Liver (tissue), 3 donors: Measurements from ENCODE around the gene KLHDC7A.

Source experiments
- CTCF ChIP-seq: fragments of 150-350 bp; IDR thresholded peaks from 2 replicates; pipeline ENCODE4 v1.5.1; 2017; ENCODE audit warnings: improper control_type of control experiment, low read depth, low read length; ENCODE audit not compliant: missing input control
- EGR1 ChIP-seq, 2 donors: IDR thresholded peaks; 2 replicates each; pipeline ENCODE4 v1.6.1; 2016 to 2018; ENCODE audit warnings: antibody characterized with exemption in 2 of 2, low read depth in 2 of 2
- FOXA1 ChIP-seq: IDR thresholded peaks from 2 replicates; pipeline ENCODE4 v1.6.1; 2016; ENCODE audit warnings: antibody characterized with exemption
- GABPA ChIP-seq, 2 donors: IDR thresholded peaks in 1 of 2; conservative IDR thresholded peaks in 1 of 2; 2 replicates each; pipeline ENCODE4 v1.6.1; 2016; ENCODE audit warnings: antibody characterized with exemption in 2 of 2, mild to moderate bottlenecking in 1 of 2, moderate library complexity in 1 of 2
- JUND ChIP-seq, 2 donors: IDR thresholded peaks; 2 replicates each; pipeline ENCODE4 v1.6.1; 2016; ENCODE audit warnings: antibody characterized with exemption in 2 of 2
- MAX ChIP-seq: IDR thresholded peaks from 2 replicates; pipeline ENCODE4 v1.6.1; 2016; ENCODE audit warnings: antibody characterized with exemption
- RAD21 ChIP-seq, 2 donors: IDR thresholded peaks; 2 replicates each; pipeline ENCODE4 v1.6.1; 2016; ENCODE audit warnings: antibody characterized with exemption in 2 of 2, mild to moderate bottlenecking in 2 of 2
- TAF1 ChIP-seq: conservative IDR thresholded peaks from 2 replicates; pipeline ENCODE4 v1.6.1; 2016; ENCODE audit warnings: antibody characterized with exemption, mild to moderate bottlenecking
- YY1 ChIP-seq: IDR thresholded peaks from 2 replicates; pipeline ENCODE4 v1.6.1; 2016; ENCODE audit warnings: antibody characterized with exemption, mild to moderate bottlenecking
- donor health status: healthy.
- donor health status: healthy.

- TF ChIP-seq EGR1 (IDR thresholded peaks at IDR 0.05; ENCODE audit: low read depth in 2 of 2) (no peak), TAF1 (no peak), CTCF (no peak), JUND (IDR thresholded peaks at IDR 0.05) (no peak), RAD21 (IDR thresholded peaks at IDR 0.05) (no peak), MAX (no peak), GABPA (IDR thresholded peaks at IDR 0.05 in 1 of 2, conservative IDR thresholded peaks at IDR 0.05 in 1 of 2) (no peak), FOXA1 (no peak), YY1 (no peak)
Observed at GRCh38 chr1:18434041-18434440, 46.7 kb upstream of the KLHDC7A start.
